PC-3 (cell line): ENCODE data around the gene STK11.

Source experiments
- EZH2 ChIP-seq: fragments of 300-600 bp; sonication (generic); IDR thresholded peaks from one replicate; pipeline ENCODE4 v1.6.1; 2017; ENCODE audit warnings: antibody characterized with exemption, mild to moderate bottlenecking, low read length; ENCODE audit not compliant: unreplicated experiment
- TF ChIP-seq, protein P1 (sequence below): fragments of 300-600 bp; sonication (generic); conservative IDR thresholded peaks from 2 replicates; pipeline ENCODE4 v1.5.1; 2017; ENCODE audit warnings: antibody characterized with exemption, low read depth, mild to moderate bottlenecking, low read length

- TF ChIP-seq, protein P1, sequence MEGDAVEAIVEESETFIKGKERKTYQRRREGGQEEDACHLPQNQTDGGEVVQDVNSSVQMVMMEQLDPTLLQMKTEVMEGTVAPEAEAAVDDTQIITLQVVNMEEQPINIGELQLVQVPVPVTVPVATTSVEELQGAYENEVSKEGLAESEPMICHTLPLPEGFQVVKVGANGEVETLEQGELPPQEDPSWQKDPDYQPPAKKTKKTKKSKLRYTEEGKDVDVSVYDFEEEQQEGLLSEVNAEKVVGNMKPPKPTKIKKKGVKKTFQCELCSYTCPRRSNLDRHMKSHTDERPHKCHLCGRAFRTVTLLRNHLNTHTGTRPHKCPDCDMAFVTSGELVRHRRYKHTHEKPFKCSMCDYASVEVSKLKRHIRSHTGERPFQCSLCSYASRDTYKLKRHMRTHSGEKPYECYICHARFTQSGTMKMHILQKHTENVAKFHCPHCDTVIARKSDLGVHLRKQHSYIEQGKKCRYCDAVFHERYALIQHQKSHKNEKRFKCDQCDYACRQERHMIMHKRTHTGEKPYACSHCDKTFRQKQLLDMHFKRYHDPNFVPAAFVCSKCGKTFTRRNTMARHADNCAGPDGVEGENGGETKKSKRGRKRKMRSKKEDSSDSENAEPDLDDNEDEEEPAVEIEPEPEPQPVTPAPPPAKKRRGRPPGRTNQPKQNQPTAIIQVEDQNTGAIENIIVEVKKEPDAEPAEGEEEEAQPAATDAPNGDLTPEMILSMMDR: no peak
- TF ChIP-seq EZH2: no peak
Observed at GRCh38 chr19:1220477-1220930, 14.9 kb downstream of the STK11 start.
